ENCODE data around the gene PTPN18. TPM values are rescaled to one million over a fixed set of nuclear protein-coding genes. Genes with fewer than 3 reads are reported as not detected.
A peak's percentile ranks its signal among the peaks of the same experiment; 100 is the strongest.

PTPN18 gene
- total and polyA plus RNA-seq, 7 donors = 30.0 to 113 (median 39.2) TPM

GRCh38 chr2:130357864-130358263, 2.0 kb downstream of the PTPN18 start:
- WGBS, 2 donors = 95 to 96% methylated on average over 7 of the region's 7 CpGs
- Histone ChIP-seq H3K36me3 (no peaks in the 10 kb centered on the region), H3K4me3 (no peak overlapping the region), H3K27ac (no peak overlapping the region), H3K9me3 (no peaks in the 10 kb centered on the region), H3K4me1 (peaks cover 0 to 25% (median 19%) of the 10 kb centered on the region in 4 donors), H3K27me3 (no peaks in the 10 kb centered on the region)
- intact Hi-C loops (cut with DNase I) = loop anchor here (5.0 to 10.0 kb wide), 2 partner anchors 34 to 747 kb away; partner anchors contain the start of gene PLEKHB2
- TF ChIP-seq POLR2A (IDR thresholded peaks at IDR 0.05) (no peak), EP300 (IDR thresholded peaks at IDR 0.05) (no peak), CTCF (IDR thresholded peaks at IDR 0.05) (no peak), POLR2AphosphoS5 (IDR thresholded peaks at IDR 0.05) (no peak)
- DNase-seq = peak; percentile 26

DNA sequence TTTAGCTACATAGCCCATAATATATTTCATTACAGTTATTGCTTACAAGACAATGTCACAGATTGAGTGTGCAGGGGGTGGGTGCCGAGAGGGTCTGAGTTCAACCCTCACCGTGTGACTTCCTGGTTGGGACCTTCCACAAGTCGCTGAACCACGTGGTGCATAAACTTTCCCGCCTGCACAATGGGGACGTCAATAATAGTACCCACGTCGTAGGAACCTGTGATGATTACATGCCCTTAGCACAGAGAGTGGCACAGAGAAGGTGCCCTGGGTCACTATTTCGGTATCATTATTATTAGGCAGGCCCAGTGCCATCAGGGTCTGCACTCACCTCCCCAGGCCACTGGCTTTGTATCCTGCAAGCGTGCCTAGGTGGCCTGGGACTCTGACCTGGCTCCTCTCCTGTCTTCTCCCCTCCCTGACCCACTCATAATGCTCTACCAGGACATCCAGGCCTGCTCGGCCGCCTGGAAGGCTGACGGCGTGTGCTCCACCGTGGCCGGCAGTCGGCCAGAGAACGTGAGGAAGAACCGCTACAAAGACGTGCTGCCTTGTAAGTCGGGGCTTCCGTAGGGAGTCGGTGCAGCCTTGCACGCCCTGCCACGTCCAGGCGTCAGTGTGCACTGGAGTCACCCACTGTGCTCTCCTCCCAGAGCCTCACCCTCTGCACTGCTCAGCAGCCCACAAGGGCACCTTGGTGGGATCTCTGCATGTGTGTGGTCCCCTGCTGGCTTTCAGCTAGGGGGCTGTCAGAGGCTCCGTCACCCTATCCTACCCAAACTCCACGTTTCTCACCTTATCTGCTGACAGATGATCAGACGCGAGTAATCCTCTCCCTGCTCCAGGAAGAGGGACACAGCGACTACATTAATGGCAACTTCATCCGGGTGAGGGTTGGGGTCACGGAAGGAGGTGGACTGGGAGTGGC, 2.8 kb downstream of the PTPN18 start:
- H3K9me3 ChIP-seq = no peaks in the 10 kb centered on the region
- H3K27me3 ChIP-seq = no peaks in the 10 kb centered on the region
- intact Hi-C loops (cut with DNase I) = loop anchor here (5.0 to 10.0 kb wide), 2 partner anchors 34 to 746 kb away; partner anchors contain the start of gene PLEKHB2
- TF ChIP-seq EP300 (IDR thresholded peaks at IDR 0.05) (no peak), POLR2AphosphoS5 (IDR thresholded peaks at IDR 0.05) (no peak), POLR2A (IDR thresholded peaks at IDR 0.05) (no peak), CTCF (IDR thresholded peaks at IDR 0.05) (no peak)
- DNase-seq = peak; percentile 46
- no peaks in the 10 kb centered on the region for H3K36me3 ChIP-seq
- WGBS, 2 donors = 95% methylated on average over 33 of the region's 33 CpGs
- H3K27ac ChIP-seq = no peak overlapping the region
- no peak overlapping the region for H3K4me3 ChIP-seq
- H3K4me1 ChIP-seq = peaks cover 0 to 25% (median 19%) of the 10 kb centered on the region in 4 donors

DNA sequence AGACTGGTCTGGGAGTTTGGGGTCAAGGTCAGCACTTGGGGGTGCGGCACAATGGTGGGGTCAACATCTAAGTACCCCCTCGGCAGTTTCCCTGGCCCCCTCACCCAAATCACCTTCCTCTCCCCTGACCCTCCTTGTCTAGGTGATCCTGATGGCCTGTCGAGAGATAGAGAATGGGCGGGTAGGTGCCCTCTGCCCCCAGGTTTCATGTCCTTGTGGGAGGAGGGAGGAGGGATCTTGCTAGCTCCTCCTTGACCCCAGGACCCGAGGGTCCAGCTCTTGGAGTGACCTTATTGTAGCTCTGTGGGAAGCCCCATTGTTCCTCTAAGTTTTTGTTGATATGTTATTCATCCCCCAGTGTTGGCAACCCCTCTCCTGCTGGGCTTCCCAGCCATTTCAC, 3.6 kb downstream of the PTPN18 start:
- no peak overlapping the region for H3K4me3 ChIP-seq
- DNase-seq = no peak
- intact Hi-C loops (cut with DNase I) = loop anchor here (5.0 to 10.0 kb wide), 2 partner anchors 33 to 745 kb away; partner anchors contain the start of gene PLEKHB2
- 76 to 91% methylated on average over 5 of the region's 5 CpGs for WGBS, 2 donors
- H3K36me3 ChIP-seq = no peaks in the 10 kb centered on the region
- H3K27ac ChIP-seq = no peak overlapping the region
- peaks cover 0 to 19% (median 18%) of the 10 kb centered on the region in 4 donors for H3K4me1 ChIP-seq
- TF ChIP-seq EP300 (IDR thresholded peaks at IDR 0.05) (no peak), POLR2AphosphoS5 (IDR thresholded peaks at IDR 0.05) (no peak), POLR2A (IDR thresholded peaks at IDR 0.05) (no peak), CTCF (IDR thresholded peaks at IDR 0.05) (no peak)
- no peaks in the 10 kb centered on the region for H3K27me3 ChIP-seq
- no peaks in the 10 kb centered on the region for H3K9me3 ChIP-seq

- no peaks in the 10 kb centered on the region for H3K36me3 ChIP-seq
- no peak for DNase-seq
- no peaks in the 10 kb centered on the region for H3K4me1 ChIP-seq
- no peaks in the 10 kb centered on the region for H3K9me3 ChIP-seq
- H3K4me3 ChIP-seq = no peak overlapping the region
- TF ChIP-seq EP300 (IDR thresholded peaks at IDR 0.05) = no peak
- no peak for TF ChIP-seq POLR2A (IDR thresholded peaks at IDR 0.05)
- TF ChIP-seq POLR2AphosphoS5 (IDR thresholded peaks at IDR 0.05) = no peak
- no peak for TF ChIP-seq CTCF (IDR thresholded peaks at IDR 0.05)
- intact Hi-C loops (cut with DNase I) = no loop called here
- no peaks in the 10 kb centered on the region for H3K27me3 ChIP-seq
- no peak overlapping the region for H3K27ac ChIP-seq
These were observed 7.6 kb downstream of the PTPN18 start for GRCh38 chr2:130363479-130363878.

Measured in sigmoid colon (tissue), 7 donors.